GM10266 (cell line): Measurements from ENCODE around the gene MARK1.

Experiments used
- DNase-seq: peaks from one replicate; pipeline ENCODE4 v3.0.0; 2012; ENCODE audit errors: extremely low spot score
- CTCF ChIP-seq: IDR thresholded peaks from 2 replicates; pipeline ENCODE4 v1.5.1; 2012; ENCODE audit warnings: mild to moderate bottlenecking, low read depth; ENCODE audit not compliant: control insufficient read depth, insufficient read depth; ENCODE audit errors: missing control alignments

MARK1 gene

GRCh38 chr1:220696863-220697231, 168.9 kb downstream of the MARK1 start:
- no peak for TF ChIP-seq CTCF
- DNase-seq, result no peak

DNA sequence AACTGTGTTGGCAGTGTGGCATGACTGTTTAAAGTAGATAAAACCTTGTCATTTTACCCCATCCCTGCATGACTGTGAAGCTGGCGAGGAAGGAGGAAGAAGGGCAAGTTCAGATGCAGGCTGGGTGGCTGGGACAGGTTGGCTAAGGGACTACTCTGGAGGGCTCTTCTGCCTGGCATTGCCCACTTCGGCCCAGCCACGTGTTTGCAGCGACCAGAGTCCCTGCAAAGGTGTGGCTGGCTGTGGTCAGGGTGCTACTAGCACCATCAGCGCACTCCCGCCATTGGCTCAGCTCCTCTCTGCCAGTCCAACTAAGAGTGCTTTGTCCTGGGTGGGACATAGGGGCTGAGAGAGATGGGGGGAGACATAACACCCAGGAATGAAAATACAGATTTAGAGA, 169.4 kb downstream of the MARK1 start:
- DNase-seq, result no peak
- no peak for TF ChIP-seq CTCF

- DNase-seq, result no peak
- no peak for TF ChIP-seq CTCF
Observed at GRCh38 chr1:220698607-220699016, 170.7 kb downstream of the MARK1 start.

DNA sequence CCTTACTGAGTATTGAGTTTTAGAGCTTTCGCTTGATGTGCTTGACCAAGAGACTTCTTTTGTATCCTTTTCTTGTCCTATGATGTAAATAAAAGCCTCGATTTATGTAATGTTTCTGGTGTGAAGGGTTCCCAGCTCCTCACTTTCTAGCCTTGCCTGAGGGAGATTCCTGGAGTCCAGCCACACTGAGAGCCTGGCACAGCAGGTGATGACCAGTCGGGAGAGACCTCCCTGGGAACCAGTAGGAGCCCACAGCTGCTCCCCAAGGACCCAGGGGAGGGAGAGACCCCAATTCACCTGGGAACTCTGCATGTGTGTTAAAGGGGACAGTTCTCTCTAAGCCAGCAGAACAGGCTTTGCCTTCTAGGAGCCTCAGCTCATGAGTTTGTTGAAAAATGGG, 171.1 kb downstream of the MARK1 start:
- TF ChIP-seq CTCF, result no peak
- DNase-seq, result no peak

- TF ChIP-seq CTCF, result no peak
- DNase-seq, result no peak
Observed at GRCh38 chr1:220700556-220701179, 172.7 kb downstream of the MARK1 start.

DNA sequence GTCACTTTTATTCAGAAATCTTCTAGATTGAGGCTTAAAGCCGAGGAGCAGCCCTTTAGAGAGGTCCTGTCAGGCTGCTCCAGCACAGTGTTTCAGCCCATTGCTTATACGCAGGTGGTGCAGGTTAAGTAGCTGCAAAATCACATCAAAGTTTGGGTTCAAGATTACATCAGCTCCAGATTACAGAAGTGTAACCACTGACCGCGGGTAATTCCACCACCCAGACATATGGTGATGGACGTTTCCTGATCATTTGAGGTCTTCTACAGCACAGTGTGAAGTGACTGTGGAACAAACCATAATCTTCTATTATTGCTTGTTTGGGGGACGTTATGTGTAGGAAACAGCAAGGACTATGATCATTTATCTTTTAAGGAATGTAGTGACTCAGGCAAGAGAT, 174.0 kb downstream of the MARK1 start:
- no peak for TF ChIP-seq CTCF
- no peak for DNase-seq

- no peak for TF ChIP-seq CTCF
Observed at GRCh38 chr1:220702733-220703270, 174.9 kb downstream of the MARK1 start.

More at GRCh38 chr1:220702733-220703270, 174.9 kb downstream of the MARK1 start:
- DNase-seq, result no peak
